VCaP (cell line): ENCODE measurements around the gene ITGA11.

ENCODE experiments used
- H3K27ac ChIP-seq: fragments of 450-650 bp; 2 replicates; pipeline ENCODE4 v1.5.1; 2017
- TF ChIP-seq, protein P1 (sequence below): fragments of 450-650 bp; conservative IDR thresholded peaks from 2 replicates; pipeline ENCODE4 v1.5.1; 2017; ENCODE audit warnings: mild to moderate bottlenecking, moderate library complexity

The ITGA11 gene

DNA sequence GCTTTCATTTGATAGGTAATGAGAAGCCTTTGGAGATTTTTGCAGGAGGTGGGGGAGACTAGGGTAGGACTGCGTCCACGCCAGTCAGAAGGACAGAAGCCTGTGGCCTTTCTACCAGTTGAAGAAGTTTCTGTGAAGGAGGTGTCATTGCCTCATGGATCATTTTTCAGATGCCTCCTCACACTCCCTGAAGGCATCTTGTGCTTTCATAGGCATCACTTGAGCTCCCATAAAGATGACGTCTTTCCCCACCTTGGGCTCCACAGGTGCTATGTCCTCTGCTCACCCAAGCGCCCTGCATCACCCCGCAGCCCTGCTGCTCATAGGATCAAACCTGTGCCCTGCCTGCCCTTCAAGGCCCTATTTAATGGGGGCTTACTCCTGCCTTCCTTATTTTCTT, 7.5 kb upstream of the ITGA11 start:
- TF ChIP-seq, protein P1, sequence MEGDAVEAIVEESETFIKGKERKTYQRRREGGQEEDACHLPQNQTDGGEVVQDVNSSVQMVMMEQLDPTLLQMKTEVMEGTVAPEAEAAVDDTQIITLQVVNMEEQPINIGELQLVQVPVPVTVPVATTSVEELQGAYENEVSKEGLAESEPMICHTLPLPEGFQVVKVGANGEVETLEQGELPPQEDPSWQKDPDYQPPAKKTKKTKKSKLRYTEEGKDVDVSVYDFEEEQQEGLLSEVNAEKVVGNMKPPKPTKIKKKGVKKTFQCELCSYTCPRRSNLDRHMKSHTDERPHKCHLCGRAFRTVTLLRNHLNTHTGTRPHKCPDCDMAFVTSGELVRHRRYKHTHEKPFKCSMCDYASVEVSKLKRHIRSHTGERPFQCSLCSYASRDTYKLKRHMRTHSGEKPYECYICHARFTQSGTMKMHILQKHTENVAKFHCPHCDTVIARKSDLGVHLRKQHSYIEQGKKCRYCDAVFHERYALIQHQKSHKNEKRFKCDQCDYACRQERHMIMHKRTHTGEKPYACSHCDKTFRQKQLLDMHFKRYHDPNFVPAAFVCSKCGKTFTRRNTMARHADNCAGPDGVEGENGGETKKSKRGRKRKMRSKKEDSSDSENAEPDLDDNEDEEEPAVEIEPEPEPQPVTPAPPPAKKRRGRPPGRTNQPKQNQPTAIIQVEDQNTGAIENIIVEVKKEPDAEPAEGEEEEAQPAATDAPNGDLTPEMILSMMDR: no peak
- no peak overlapping the region for H3K27ac ChIP-seq

- TF ChIP-seq, protein P1: no peak
Observed at GRCh38 chr15:68436680-68437079, 4.7 kb upstream of the ITGA11 start.

DNA sequence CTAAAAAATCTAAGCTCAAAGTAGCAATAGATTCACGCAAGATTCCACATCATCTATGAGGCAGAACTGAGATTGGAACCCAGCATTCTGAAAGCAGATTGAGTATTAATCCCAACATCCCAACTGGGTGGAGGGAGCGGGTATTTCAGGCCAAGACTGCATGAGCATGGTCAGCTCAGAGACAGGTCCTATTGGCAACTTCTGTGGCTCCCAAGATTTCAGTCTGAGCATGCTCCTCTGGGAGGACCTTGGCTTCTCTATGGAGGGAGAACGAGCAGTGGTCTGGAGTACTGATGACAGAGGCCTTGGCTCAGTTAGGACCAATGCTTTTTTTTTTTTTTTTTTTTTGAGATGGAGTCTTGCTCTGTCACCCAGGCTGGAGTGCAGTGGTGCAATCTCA, 4.0 kb upstream of the ITGA11 start:
- no peak overlapping the region for H3K27ac ChIP-seq
- TF ChIP-seq, protein P1: no peak

More at GRCh38 chr15:68436680-68437079, 4.7 kb upstream of the ITGA11 start:
- H3K27ac ChIP-seq: no peak overlapping the region

GRCh38 chr15:68434021-68434420, 2.1 kb upstream of the ITGA11 start:
- no peak overlapping the region for H3K27ac ChIP-seq
- TF ChIP-seq, protein P1: no peak

GRCh38 chr15:68433551-68433950, 1.6 kb upstream of the ITGA11 start:
- no peak overlapping the region for H3K27ac ChIP-seq
- TF ChIP-seq, protein P1: no peak

- TF ChIP-seq, protein P1: no peak
- peak overlapping the region; percentile 21; the same call in 1 of the 2 replicates for H3K27ac ChIP-seq
Observed at GRCh38 chr15:68432441-68433064, 590 bp upstream of the ITGA11 start.

GRCh38 chr15:68431037-68431791, 749 bp downstream of the ITGA11 start:
- TF ChIP-seq, protein P1: no peak
- no peak overlapping the region; the same call in 1 of the 2 replicates for H3K27ac ChIP-seq
